Lower lobe of right lung (tissue), 2 donors: Measurements from ENCODE around the gene RSPH3. TPM values are rescaled to one million over a fixed set of nuclear protein-coding genes. Genes with fewer than 3 reads are reported as not detected.

ENCODE experiments used
- ATAC-seq, 2 donors: fragments of 200-7000 bp; cut with Tn5 transposase; one replicate each; pipeline ENCODE4 v1.9.1; 2020 to 2022; ENCODE audit warnings: mild to moderate bottlenecking in 2 of 2, moderate library complexity in 2 of 2
- DNase-seq: peaks from one replicate; pipeline ENCODE4 v3.0.0-alpha.2; 2020
- H3K27ac ChIP-seq: fragments of 200-600 bp; one replicate; pipeline ENCODE4 v1.8.0; 2022
- H3K27me3 ChIP-seq: fragments of 200-600 bp; one replicate; pipeline ENCODE4 v1.8.0; 2022; ENCODE audit warnings: low read depth
- H3K36me3 ChIP-seq: fragments of 200-600 bp; one replicate; pipeline ENCODE4 v1.8.0; 2022; ENCODE audit warnings: mild to moderate bottlenecking
- H3K4me1 ChIP-seq: fragments of 200-600 bp; one replicate; pipeline ENCODE4 v1.8.0; 2022
- H3K4me3 ChIP-seq: fragments of 200-600 bp; one replicate; pipeline ENCODE4 v1.8.0; 2022; ENCODE audit warnings: mild to moderate bottlenecking
- H3K9me3 ChIP-seq: fragments of 200-600 bp; one replicate; pipeline ENCODE4 v1.8.0; 2022
- intact Hi-C: fragments of 100-400 bp; cut with DNase I; formaldehyde crosslinking; loops from one replicate; pipeline ENCODE4 v1.11.0; 2022
- total RNA-seq: library from RNA; stranded (reverse); fragmentation: NEBNext Ultra II Directional; extraction: Animal tissue kit (Norgen Biotek cat#: 25700); gene quantifications from one replicate; pipeline ENCODE4 v1.2.1, GENCODE V29; 2021
- TF ChIP-seq, protein P1 (sequence below): fragments of 200-600 bp; IDR thresholded peaks from one replicate; pipeline ENCODE4 v1.8.0; 2022; ENCODE audit warnings: antibody characterized with exemption, mild to moderate bottlenecking
- donor health status: DM: no; HTN: yes; CAD: no; lungs with severe emphysema.

Gene RSPH3
- total RNA-seq, 1 donor from 2014 or later = 24.2 TPM

DNA sequence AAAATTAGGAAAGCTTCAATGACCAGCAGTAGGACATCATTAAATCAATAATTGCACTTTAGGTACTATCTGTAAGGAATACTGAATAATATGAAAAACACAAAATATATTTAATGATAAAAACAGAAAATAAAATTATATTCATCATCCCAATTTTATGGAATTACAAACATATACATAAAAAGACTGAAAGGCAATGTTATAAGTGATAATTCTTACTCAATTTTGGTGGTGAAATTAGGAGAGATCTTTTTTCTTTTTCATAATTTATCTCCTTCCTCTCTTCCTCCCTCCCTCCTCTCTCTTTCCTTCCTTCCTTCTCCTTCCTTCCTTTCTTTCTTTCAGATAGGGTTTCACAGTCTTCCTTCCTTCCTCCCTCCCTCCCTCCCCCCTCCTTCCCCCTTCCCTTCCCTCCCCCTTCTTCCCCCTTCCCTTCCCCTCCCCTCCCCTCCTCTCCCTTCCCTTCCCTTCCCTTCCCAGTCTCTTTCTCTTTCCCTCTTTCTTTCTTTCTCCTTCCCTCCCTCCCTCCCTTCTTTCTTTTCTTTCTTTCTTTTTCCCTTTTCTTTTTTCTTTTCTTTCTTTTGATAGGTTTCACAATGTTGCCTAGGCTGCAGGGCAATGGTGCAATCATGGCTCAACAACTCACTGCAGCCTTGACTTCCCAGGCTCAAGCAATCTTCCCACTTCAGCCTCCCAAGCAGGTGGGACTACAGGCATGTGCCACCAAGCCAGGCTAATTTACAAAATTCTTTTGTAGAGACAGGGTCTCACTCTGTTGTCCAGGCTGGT is 36.8 kb downstream of the RSPH3 start:
- TF ChIP-seq, protein P1, sequence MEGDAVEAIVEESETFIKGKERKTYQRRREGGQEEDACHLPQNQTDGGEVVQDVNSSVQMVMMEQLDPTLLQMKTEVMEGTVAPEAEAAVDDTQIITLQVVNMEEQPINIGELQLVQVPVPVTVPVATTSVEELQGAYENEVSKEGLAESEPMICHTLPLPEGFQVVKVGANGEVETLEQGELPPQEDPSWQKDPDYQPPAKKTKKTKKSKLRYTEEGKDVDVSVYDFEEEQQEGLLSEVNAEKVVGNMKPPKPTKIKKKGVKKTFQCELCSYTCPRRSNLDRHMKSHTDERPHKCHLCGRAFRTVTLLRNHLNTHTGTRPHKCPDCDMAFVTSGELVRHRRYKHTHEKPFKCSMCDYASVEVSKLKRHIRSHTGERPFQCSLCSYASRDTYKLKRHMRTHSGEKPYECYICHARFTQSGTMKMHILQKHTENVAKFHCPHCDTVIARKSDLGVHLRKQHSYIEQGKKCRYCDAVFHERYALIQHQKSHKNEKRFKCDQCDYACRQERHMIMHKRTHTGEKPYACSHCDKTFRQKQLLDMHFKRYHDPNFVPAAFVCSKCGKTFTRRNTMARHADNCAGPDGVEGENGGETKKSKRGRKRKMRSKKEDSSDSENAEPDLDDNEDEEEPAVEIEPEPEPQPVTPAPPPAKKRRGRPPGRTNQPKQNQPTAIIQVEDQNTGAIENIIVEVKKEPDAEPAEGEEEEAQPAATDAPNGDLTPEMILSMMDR = no peak
- Histone ChIP-seq H3K36me3 (no peaks in the 10 kb centered on the region), H3K4me1 (no peaks in the 10 kb centered on the region), H3K27me3 (no peaks in the 10 kb centered on the region), H3K27ac (no peak overlapping the region), H3K9me3 (no peaks in the 10 kb centered on the region), H3K4me3 (no peak overlapping the region)
- ATAC-seq (no peak), DNase-seq (no peak)
- intact Hi-C loops = no loop called here

DNA sequence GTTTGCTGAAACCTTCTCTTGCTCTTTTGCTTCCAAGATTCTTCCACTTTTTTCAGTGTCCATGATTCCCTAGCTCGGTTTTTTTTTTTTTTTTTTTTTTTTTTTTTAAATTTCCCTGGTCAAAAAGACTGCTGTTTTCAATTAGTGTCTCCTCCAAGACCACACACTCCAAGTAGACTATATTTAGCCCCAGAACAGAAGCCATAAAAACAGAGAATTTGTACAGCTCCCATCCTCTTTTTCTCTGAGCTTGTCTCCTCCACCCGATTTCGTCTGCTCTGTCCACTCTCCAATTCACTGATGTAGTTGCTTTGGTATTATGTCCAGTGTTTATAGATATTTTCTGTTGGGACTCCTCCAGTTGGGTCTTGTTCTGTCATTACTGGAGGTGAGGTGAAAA is 37.6 kb downstream of the RSPH3 start:
- Histone ChIP-seq H3K36me3 (no peaks in the 10 kb centered on the region), H3K27ac (no peak overlapping the region), H3K27me3 (no peaks in the 10 kb centered on the region), H3K4me3 (no peak overlapping the region), H3K9me3 (no peaks in the 10 kb centered on the region), H3K4me1 (no peaks in the 10 kb centered on the region)
- intact Hi-C loops = no loop called here
- ATAC-seq (no peak), DNase-seq (no peak)
- TF ChIP-seq, protein P1 = no peak

DNA sequence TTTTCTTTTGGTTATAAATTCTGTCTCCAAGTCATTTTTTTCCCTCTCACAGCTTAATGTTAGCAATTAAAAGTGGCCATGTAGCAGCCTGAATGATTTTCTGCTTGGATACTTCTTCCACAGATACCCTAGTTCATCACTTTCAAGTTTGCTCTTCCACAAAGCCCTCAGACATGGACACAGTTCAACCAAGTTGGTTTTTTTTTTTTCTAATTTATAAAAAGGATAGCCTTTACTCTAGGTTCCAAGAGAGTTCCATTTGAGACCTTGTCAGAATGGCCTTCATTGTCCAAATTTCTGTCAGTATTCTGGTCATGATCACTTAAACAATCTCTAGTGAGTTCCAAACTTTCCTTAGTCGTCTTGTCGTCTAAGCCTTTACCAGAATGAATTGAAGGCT is 40.0 kb downstream of the RSPH3 start:
- no peak overlapping the region for H3K4me3 ChIP-seq
- no peak overlapping the region for H3K27ac ChIP-seq
- H3K9me3 ChIP-seq = no peaks in the 10 kb centered on the region
- no peaks in the 10 kb centered on the region for H3K36me3 ChIP-seq
- TF ChIP-seq, protein P1 = no peak
- ATAC-seq (no peak), DNase-seq (no peak)
- intact Hi-C loops = no loop called here
- no peaks in the 10 kb centered on the region for H3K27me3 ChIP-seq
- H3K4me1 ChIP-seq = no peaks in the 10 kb centered on the region

DNA sequence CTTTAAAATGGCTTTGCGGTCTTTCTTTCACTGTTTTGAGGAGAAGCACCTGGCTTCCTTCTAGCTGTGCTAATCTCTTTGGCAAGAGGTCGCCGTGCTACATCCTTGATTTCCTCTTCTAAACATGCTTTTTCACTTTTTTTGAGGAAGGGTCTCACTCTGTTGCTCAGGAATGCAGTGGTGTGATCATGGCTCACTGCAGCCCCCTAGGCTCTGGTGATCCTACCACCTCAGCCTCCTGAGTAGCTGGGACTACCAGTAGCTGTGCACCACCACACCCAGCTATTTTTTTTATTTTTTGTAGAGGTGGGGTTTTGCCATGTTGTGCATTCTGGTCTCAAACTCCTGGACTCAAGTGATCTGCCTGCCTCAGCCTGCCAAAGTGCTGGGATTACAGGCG is 40.5 kb downstream of the RSPH3 start:
- DNase-seq = no peak
- H3K27ac ChIP-seq = no peak overlapping the region
- H3K36me3 ChIP-seq = no peaks in the 10 kb centered on the region
- TF ChIP-seq, protein P1 = no peak
- no peaks in the 10 kb centered on the region for H3K27me3 ChIP-seq
- no peak overlapping the region for H3K4me3 ChIP-seq
- H3K4me1 ChIP-seq = no peaks in the 10 kb centered on the region
- intact Hi-C loops = no loop called here
- no peaks in the 10 kb centered on the region for H3K9me3 ChIP-seq
- no peak for ATAC-seq

DNA sequence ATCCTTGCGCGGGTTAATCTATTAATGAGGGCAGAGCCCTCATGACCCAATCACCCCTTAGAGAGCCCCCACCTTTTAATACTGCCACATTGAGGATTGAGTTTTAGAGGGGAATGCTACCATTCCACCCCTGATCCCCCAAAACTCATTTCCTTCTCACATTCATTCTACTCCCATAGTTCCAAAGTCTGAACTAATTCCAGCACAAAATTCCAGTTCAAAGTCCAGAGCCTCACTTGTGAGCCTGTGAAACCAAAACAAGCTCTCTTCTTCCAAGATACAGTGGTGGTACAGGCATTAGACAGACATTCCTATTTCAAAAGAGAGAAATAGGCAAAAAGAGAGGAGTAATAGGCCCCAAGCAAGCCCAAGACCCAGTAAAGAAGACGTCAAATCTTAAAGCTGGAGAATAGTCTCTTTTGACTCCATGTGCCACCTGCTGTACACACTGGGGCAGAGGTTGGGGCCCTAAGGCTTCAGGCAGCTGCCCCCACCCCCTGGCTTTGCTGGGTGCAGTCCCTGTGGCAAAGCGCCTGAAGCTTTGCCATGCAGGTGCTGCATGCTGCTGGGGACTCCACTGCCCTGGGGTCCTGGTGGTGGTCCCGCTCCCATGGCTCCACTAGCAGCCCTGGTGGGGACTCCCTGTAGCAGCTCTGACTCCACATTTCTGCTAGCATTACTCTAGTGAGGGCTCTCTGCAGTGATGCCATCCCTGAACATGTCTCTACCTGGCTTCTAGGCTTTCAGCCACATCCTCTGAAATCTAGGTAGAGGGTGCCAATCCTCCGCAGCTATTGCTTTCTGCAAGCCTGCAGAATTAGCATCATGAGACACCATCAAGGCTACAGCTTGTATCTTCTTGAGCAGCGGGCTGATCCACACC is 41.3 kb downstream of the RSPH3 start:
- TF ChIP-seq, protein P1 = peak; percentile 17
- Histone ChIP-seq H3K4me3 (no peak overlapping the region), H3K9me3 (no peaks in the 10 kb centered on the region), H3K27ac (no peak overlapping the region), H3K36me3 (no peaks in the 10 kb centered on the region), H3K4me1 (no peaks in the 10 kb centered on the region), H3K27me3 (no peaks in the 10 kb centered on the region)
- intact Hi-C loops = no loop called here
- DNase-seq (no peak), ATAC-seq (peak; percentile 25 to 75)
